ENCODE results near the gene ALKBH6.

DNA sequence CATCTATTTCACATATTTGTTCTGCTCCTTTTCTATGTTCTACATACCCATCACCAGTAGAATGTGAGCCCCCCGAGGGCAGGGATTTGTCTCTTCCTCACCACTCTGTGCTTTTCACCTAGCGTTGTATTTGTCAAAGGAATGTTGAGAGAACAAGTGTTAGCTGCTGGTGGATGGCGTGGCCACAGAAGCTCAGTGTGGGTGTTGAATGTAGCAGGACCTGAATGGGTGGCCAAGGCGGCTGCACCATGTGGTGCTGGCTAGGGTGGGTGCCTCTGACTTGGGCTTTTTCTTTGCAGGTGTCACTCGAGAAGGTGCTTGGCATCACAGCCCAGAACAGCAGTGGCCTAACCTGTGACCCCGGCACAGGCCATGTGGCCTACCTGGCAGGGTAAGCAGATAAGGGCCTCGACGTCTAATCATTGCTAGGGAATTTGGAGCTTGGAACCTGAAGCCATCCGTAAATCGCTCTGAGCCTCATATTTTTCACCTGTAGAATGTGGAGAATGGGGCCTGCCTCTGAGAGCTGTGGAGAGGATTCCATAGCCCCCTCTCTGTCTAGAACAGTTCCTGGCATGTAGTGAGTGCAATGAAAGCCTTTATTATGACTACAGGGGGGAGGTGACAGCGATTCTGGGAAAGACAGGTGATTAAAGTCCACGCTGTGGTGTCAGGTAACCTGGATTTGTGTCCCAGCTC, 44.6 kb upstream of the ALKBH6 start:
- no peak for TF ChIP-seq EGR1 (IDR thresholded peaks at IDR 0.05)
- TF ChIP-seq CEBPB (IDR thresholded peaks at IDR 0.05), result no peak
- TF ChIP-seq, protein P1, sequence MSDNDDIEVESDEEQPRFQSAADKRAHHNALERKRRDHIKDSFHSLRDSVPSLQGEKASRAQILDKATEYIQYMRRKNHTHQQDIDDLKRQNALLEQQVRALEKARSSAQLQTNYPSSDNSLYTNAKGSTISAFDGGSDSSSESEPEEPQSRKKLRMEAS (IDR thresholded peaks at IDR 0.05), result no peak
- TF ChIP-seq FOXM1 (IDR thresholded peaks at IDR 0.05; ENCODE audit: borderline replicate concordance, low read depth), result no peak
